ENCODE measurements around the gene NPIPB6.

The NPIPB6 gene

DNA sequence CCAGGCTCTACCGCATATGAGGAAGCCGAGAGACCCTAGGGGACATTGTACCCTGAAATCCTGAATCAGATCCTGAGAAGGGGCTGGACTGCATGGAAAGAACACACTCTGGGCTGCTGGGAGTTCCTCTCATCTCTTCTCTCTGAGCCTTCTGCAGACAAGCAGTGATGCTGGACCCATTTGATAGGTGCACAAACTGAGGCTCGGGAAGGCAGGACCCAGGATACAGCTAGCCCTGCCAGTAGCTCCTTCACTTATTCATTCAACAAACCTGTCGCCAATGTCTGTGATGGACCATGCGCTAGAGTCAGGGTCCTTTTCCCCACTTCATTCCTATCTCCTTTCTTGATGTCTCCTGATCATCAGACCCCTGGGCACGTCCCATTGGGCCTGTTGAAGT, 69.1 kb downstream of the NPIPB6 start:
- no peak for TF ChIP-seq POLR2A (IDR thresholded peaks at IDR 0.05; ENCODE audit: low read length)
- TF ChIP-seq GATA1 (IDR thresholded peaks at IDR 0.05; ENCODE audit: low read depth, low read length) = no peak
- DNase-seq = no peak

GRCh38 chr16:28293601-28293960, 69.7 kb downstream of the NPIPB6 start:
- no peak for DNase-seq
- TF ChIP-seq GATA1 (IDR thresholded peaks at IDR 0.05; ENCODE audit: low read depth, low read length) (no peak), POLR2A (IDR thresholded peaks at IDR 0.05; ENCODE audit: low read length) (no peak)

GRCh38 chr16:28292731-28293600, 70.3 kb downstream of the NPIPB6 start:
- TF ChIP-seq GATA1 (IDR thresholded peaks at IDR 0.05; ENCODE audit: low read depth, low read length) (no peak), POLR2A (IDR thresholded peaks at IDR 0.05; ENCODE audit: low read length) (no peak)
- no peak for DNase-seq

Data from erythroblast (primary cell).